GM13977 (cell line): ENCODE results near the gene SLC25A45.

Experiments used
- DNase-seq: peaks from one replicate; pipeline ENCODE4 v3.0.0; 2012; ENCODE audit warnings: low spot score
- CTCF ChIP-seq: IDR thresholded peaks from 2 replicates; pipeline ENCODE4 v1.5.1; 2012; ENCODE audit warnings: mild to moderate bottlenecking, control low read depth; ENCODE audit not compliant: insufficient read depth; ENCODE audit errors: extremely low read depth, missing control alignments
- in situ Hi-C: fragments of 300-500 bp; cut with MboI; formaldehyde crosslinking; loops from one replicate; pipeline ENCODE4 v1.12.0; 2022; ENCODE audit warnings: low sequenced_read_pairs, low pct_unique_long_range_greater_than_20kb, mixed read lengths, inconsistent platforms; ENCODE audit not compliant: unreplicated experiment

SLC25A45 gene

GRCh38 chr11:65428578-65429067 is 46.2 kb upstream of the SLC25A45 start:
- in situ Hi-C loops = loop anchor here (10.0 kb wide), 1 partner anchor 56 kb away; no protein-coding TSS in a partner anchor
- no peak for TF ChIP-seq CTCF
- no peak for DNase-seq

- no peak for DNase-seq
- in situ Hi-C loops = loop anchor here (10.0 kb wide), 1 partner anchor 57 kb away; no protein-coding TSS in a partner anchor
- no peak for TF ChIP-seq CTCF
Observed at GRCh38 chr11:65427691-65428577, 45.5 kb upstream of the SLC25A45 start.

- TF ChIP-seq CTCF = no peak
- no peak for DNase-seq
- in situ Hi-C loops = loop anchor here (10.0 kb wide), 1 partner anchor 58 kb away; no protein-coding TSS in a partner anchor
Observed at GRCh38 chr11:65426839-65427690, 44.6 kb upstream of the SLC25A45 start.

GRCh38 chr11:65425971-65426838 is 43.8 kb upstream of the SLC25A45 start:
- in situ Hi-C loops = loop anchor here (10.0 kb wide), 1 partner anchor 59 kb away; no protein-coding TSS in a partner anchor
- DNase-seq = peak; percentile 74
- no peak for TF ChIP-seq CTCF

GRCh38 chr11:65425105-65425970 is 42.9 kb upstream of the SLC25A45 start:
- in situ Hi-C loops = loop anchor here (10.0 kb wide), 1 partner anchor 59 kb away; no protein-coding TSS in a partner anchor
- DNase-seq = no peak
- no peak for TF ChIP-seq CTCF
